GM21717 (cell line): ENCODE results near the gene TMEM272.

Source experiments
- ATAC-seq: cut with Tn5 transposase; IDR thresholded peaks from one replicate; pipeline ENCODE4 v1.9.1; 2021; ENCODE audit warnings: mild to moderate bottlenecking, moderate library complexity; ENCODE audit not compliant: unreplicated experiment

TMEM272 gene

DNA sequence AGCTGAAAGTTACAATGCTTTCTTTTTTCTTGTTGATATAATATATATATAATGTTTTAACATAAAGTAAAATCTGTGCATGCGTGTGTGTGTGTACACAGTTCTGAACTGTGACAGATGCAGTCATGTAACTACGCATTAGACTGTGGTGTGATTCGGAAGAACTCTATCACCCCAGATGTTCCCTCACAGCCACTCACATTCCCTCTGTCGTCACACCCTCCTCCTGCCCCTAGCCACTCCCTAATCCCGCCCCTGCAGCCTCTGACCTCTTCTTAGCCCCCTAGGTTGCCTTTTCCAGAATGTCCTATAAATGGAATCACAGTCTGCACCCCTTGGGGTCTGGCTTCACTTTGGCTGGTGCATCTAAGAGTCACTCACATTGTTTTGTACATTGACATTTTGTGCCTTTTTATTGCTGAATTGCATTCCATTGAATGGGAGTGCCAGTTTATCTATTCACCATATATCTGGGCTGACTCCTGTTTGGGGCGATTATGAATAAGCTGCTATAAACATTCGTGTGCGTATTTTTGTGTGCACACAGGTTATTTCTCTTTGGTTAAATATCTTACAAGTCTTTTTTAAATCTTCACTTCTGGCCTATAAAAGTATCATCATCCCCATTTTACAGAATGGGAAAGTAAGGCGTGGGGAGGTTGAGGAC lies 61.4 kb downstream of the TMEM272 start:
- no peak for ATAC-seq

DNA sequence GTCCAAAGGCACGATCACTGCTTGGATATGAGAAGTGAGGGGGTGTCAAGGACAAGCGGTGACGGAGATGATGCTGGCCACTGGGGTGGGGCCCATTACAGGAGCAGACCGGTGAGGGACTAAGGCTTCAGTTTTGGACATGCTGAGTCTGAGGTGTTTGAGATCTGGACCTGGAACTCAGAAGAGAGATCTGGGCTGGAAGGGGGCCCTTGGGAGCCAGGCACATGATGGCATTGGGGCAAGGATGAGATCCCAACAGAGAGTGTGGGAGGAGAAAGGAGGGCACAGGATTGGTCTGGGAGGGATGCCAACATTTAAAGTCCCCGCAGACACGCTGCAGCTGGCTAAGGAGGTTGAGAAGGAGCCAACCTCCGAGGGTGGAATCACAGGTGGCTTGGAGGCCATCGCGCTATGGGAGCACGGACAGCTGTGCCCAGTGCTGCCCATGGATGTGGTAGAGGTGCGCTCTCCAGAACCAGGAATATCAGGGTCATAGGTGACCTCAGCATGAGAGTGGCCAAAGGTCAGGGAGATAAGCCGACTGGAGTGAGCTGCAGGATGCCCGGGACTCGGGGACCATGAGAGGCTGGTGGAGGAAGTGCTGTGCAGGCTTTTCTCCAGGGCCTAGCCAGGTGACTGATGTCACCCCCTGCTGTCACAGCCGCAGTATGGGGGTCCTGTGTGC lies 62.8 kb downstream of the TMEM272 start:
- ATAC-seq = no peak

DNA sequence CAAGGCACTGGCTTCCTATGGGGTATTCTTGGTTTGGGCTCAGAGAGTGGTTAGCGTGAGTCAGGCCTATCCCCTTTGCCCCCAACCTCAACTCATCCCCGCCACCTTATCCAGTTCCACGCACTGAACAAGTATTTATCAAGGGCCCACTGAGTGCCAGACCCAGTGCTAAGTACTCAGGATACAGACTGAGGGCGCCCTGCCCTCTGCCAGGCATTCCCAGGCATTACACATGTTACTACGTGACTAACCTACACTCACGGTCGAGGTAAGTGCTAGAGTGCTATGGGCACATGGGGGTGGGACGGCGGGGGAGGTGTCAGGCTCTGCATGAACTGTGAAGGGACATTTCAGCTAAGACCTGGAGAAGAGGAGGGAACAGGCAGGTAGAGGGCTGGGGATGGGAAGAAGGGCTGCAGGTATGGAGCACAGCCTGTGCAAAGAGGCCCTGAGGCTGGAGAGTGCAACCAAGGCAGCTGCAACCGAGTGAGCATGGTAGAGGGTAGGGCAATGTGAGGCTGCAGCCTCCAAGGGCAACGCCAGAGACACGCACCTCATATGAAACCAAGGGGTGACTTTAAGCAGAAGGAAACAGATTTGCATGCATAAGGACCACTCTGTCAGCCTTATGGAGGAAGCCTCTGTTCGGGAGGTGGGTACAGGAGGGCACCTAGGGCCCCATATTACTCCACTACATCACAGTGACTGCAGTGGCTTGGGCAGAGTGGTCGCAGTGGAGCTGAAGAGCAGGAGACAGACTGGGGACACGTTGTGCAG lies 63.5 kb downstream of the TMEM272 start:
- peak; percentile 58 for ATAC-seq

DNA sequence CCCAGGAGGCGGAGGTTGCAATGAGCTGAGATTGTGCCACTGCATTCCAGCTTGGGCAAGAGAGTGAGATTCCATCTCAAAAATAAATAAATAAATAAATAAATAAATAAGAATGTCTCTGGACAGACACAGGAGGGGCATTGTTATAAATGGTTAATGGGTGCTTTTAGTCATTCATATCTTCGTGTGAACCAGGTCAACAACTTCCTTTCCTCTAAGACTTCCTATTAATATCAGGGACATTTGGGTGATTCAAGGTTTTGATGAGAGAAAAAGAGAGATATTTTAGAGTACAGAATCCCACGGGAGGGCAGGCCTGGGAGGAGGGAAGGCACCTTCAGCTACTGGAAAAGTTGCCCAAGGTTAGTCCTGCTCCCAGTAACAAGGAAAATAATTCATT lies 64.9 kb downstream of the TMEM272 start:
- ATAC-seq = no peak

DNA sequence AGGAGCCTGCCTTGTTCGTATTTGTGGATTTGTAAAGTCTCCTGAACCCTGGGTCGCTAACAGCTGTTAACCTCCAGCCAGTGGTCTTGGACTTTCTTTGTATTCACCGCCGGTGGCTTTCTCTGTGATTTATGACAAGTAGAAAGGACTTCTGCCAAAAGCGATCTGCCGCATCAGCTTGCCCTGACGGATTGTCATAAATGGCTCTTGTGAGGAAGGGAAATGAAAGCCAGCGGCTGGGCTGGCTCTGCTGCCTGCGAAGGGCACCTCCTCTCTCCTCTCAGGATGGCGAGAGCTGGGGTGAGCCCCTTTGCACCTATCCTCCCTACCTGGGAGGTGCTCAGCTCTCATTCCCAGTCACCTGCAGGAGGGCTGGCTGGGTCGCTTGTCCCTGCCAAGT lies 66.6 kb downstream of the TMEM272 start:
- no peak for ATAC-seq

DNA sequence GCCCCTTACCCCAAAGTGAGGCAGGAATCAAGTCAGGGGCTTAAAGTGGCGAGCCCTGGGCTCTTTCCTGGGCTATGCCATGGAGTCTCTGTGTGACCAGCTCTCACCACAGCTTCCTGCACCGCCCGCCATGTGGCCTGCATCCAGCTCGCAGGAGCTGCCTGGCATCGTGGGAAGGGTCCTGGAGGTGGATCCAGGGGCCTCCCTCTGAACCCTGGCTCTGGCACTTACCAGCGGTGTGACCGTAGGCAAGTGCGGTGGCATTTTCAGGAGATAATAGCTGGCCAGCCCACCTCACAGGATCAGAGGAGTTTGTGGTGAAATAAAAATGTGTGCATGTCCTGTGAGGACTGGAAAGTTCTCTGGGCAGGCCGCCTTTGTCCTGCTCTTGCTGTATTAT lies 67.1 kb downstream of the TMEM272 start:
- ATAC-seq = no peak

DNA sequence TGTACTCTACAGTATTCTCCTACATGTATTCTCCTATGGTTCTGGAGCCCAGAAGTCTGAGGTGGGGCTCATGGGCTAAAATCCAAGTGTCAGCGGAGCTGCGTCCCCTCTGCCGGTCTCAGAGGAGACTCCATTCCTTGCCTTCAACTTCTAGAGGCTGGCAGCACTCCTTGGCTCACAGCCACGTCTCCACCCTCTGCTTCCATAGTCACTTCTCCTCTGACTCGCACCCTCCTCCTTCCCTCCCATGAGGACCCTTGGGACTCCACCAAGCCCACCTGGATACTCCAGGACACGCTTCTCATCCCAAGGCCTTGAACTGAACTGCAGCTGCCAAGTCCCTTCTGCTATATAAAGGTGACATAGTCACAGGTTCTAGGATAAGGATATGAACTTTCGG lies 68.8 kb downstream of the TMEM272 start:
- ATAC-seq = no peak

DNA sequence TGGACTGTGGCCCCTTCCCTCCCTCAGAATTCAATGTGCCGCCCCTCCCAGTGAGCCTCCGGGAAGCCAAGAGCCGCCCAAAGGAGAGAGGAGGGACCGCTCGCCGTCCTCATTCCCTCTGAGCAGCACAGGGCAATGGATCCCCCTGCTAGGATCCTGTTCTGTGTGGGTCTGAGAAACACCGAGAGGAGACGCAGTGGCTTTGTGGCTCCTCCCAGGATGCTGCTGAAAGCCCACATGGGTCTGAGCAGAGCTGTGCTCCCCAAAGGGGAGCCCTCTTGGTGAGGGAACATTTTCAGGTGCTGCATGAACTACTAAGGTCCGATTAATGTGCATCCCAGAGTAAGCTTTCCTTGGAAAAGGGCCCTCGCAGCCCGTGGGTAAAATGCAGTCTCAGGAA lies 71.5 kb downstream of the TMEM272 start:
- ATAC-seq = no peak

DNA sequence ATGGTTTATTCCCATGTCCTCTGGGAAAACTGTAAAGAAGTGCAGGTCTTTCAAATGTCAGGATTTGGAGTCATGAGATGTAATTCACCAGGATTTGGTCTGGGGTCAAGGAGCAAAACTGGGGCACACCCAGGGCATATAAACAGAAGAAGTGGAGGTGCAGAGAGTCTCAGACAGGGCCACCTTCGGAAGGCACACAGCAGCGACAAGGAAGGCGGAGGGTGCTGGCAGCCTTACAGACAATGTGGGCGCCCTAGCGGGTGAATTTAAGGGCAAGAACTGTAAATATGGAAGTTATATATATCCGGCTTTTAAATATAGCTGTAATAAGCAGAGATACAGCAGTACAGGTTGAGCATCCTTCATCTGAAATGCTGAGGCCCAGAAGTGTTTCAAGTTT lies 72.2 kb downstream of the TMEM272 start:
- no peak for ATAC-seq

DNA sequence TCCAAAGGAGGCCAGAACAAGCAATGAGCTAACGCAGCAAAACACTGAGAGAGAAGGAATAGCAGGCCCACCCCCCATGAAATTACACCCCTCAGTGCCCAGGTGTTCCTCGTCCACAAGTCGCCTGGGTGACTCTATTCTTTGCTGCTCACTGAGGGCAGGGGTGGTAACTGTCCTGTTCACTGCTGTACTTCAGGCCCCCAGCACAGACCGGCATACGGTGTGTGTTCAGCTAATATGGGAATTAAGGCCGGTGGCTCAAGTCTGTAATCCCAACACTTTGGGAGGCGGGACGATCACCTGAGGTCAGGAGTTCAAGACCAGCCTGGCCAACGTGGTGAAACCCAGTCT lies 72.9 kb downstream of the TMEM272 start:
- no peak for ATAC-seq

DNA sequence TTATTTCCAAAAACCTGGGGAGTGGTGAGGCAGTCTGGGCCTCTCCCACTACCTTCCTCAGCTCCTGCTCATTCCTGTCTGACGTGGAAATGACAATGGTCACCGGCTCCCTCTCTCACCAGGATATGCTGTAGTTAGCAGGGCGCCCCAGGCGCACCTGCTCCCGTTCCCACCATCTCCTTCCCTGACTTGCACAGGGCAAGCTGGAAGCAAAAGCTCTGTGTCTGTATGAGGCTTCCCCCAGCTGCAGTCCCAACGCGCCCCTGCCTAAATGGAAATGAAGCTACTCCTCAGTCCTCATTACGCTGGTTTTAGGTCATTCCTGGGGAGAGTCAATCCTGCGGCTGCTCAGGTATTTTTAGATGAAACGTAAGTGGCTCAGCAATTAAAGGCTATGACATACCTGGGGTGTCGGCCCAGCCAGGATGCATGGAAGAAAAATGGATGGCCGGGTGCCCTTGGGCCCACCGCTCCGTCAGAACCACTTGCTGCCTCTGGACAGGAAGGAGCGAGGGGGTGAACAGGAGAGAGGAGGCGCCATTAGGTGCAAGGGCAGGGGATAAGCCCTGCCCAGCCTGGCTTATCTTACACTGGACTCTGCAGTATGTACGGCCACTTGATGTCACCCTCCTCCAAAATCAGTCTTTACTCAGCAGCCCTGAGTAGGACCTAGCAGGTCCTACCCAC lies 73.4 kb downstream of the TMEM272 start:
- ATAC-seq = no peak

DNA sequence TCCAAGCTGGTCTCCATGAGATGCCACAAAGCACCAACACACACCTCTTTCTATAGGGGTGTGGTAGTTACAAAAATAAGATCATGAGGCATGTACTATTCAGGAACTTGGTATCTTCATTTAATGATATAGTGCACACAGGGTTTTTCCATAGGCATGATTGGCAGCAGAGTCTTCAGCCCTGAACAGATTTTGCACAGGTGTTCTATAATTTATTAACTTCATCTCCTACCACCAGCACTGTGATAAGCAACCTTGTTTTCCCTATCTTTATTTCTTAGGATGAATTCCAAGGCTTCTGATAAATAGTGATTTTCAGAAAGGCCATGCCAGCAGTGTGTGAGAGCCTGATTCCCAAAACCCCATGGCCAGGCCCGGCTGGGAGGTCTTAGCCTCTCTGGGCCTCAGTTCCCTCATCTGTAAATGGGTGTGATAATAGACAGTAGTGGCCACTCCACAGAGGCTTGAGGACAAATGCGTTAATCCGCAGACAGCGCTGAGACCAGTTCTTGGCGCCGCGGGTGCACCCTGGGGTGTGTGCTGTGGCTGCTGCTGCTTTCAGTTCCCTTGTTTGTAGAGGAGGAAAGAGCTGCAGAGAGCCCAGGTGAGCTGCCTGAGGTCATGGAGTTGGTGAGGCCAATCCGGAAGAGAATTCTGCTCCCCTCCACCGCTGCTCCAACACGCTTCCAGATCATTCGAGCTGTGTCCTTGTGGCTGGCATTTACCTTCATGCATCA lies 74.1 kb downstream of the TMEM272 start:
- ATAC-seq = no peak

DNA sequence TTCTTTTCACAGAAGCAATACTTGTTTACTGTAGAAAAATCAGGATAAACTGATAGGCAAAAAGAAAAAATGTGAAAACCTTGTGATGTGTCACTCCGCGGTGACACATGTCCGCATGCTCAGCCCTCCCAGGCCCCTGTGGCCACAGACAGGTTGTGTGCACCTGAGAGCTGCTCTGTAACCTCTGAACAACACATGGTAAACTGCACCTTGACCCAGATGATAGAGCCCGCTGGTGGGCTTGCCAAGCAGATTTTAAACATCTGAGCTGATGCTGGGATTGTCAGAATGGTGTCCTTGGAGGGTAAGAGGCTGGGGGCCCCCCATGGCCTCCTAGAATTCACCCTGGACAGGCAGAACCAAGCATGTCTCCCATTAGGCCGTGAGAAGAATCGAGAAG lies 74.8 kb downstream of the TMEM272 start:
- no peak for ATAC-seq

DNA sequence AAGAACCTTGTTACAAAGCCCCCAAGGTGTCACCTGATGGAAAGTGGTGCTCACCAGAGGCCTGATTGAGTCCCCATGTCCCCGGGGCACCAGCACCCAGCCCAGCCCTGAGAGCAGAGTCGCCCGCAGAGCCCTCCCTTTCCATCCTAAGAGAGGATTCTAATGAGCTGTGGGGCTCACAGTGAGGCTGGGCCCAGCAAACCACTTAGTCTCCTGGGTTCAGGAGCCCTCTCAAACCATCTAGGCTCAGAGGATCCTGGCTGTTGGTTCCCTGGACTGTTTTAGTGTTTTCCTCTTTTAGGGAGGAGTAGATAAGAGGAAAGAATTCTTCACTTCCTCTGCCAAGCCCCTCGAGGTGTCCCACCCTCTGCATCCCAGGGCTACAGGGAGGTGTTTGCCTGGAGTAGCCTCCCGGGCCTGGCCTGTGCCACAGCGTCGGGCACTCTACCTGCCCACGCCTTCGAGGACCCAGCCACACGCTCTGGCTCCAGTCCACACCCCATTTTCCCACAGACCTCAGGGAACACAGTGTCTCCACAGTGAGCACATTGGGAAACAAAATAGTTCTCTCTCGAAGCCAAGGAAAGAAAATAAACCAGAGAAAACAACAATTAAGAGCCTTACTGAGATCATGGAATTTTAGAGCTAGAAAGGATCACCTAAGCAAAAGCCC lies 75.4 kb downstream of the TMEM272 start:
- no peak for ATAC-seq

DNA sequence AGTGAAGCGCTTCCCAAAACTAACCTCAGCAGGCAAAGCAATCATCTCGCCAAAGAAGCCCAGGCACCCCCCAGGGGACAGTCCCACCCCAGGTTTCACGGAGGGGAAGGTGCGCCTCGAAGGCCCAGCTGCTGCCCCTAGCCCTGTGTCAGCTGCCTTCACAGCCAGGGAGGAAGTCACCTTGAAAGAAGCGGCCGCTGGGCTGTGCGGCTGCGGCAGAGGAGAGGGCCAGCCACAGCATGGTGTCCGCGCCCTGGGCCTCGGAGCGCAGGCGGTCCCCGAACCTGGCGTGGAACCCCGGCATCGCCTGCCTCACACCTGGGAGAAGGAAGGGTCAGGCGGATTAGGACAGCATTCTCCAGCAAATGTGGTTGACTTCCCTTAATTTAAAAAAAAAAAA lies 76.0 kb downstream of the TMEM272 start:
- ATAC-seq = no peak

DNA sequence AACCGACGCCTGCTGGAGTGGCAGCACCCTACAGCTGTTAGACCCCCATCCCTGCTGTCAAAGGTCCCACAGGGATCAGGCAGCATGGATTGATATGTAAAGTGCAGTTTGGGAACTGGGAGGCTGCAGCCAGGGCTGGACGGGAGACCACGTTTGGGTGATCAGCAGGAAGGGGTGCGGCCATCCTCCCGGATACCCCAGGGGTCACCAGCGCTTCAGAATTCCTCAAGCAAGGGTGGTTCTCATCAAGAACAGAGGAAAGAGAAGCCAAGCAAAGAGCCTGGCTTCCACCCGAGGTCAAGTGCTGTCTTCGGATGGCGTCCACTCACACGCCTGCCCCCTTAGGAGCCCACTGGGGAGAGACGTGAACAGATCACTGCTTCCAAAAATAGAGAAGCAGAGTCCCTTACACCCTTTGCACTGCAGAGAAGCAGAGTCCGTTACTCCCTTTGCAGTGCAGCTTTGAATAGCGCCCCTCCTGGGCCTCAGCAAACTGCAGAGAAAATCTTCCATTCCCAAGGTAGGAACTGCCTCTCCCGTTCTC lies 76.5 kb downstream of the TMEM272 start:
- ATAC-seq = no peak

DNA sequence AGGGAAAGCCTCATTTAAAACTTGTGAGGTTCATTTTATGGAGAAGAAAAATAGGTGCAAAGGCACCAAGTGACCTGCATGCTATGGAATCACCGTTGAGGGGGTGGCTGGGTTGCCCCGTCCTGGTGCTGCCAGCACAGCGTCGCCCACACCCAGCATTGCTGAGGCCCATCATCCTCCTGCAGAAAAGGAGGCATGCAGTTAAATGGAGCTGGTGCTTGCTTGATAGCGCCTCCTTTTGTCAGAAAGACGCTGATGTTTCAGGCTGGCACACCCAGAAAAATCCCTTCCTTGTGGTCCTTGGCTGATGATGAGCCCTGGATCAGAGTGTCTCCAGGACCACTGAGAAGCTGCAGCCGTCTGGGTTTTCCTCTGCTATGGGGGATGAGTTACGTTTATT lies 77.9 kb downstream of the TMEM272 start:
- ATAC-seq = no peak

DNA sequence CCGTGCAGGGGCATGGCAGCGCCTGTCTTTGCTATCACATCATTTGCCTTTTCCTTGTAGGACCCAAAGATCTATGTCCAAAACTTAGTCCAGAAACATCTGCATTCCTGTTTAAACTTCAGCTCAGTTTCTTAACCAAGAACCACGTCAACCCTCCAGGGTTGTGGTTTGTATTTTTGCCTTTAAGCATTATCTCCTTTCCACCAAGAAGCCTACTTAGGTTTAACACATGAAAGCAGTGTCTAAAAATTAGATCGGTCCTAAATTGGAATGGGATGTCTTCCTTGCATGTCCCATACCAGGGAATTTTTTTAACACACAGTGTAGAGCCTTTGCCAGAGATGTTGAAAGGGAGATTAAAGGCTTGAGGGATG lies 79.8 kb downstream of the TMEM272 start:
- ATAC-seq = no peak

DNA sequence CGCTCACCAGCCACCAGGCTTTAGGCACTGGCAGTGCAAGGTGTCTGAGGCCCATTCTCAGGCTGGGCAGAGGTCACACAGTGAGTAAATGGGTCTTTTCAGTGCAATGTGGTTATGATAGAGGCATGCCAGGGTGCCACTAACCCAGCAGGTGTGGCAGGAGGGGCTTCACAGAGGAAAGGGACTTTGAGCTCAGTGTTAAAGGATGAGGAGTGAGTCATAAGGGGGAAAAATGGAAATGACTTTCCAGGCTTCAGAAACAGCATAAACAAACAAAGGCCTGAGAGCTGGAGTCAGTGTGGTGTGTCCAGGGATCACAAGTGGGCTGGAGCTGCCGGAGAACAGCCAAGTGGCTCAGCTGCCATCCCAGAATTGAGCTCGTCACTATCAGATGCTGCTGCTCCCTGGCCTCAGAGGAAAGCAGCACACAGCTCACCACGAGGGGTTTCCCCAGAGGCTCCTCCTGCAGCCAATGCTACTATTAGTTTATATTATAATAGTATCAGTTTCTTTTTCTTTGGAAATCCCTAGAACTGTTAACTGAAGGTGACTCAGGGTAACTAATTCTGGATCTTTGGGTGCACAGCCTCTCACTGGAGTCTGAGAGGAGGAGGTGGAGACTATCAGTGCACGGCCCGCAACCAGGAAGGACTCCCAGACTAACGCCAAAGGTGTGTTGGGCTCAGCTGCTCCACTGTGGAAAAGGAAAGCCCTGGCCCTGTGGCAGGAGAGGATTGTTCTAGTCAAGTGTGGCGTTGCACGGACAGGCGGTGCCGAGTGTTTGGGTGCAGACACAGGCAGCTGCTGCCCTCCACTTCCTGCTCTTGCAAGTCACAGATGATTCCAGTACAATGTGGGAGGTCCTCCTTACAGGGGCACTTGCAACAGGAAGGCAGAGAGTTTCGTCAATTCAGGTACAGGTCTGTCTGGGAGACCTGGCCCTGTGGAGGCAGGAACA lies 80.5 kb downstream of the TMEM272 start:
- peak; percentile 86 for ATAC-seq
